Loucy (cell line): Measurements from ENCODE around the gene PXMP4.

Experiments
- CTCF ChIP-seq: fragments of 200-600 bp; sonication (generic); conservative IDR thresholded peaks from 2 replicates; pipeline ENCODE4 v1.5.1; 2014; ENCODE audit warnings: mild to moderate bottlenecking, antibody characterized with exemption, low read length
- EZH2phosphoT487 ChIP-seq: fragments of 200-600 bp; IDR thresholded peaks from 2 replicates; pipeline ENCODE4 v1.6.1; 2018; ENCODE audit warnings: antibody characterized with exemption, mild to moderate bottlenecking, moderate library complexity, borderline replicate concordance

GRCh38 chr20:33667676-33668465 is 52.2 kb downstream of the PXMP4 start:
- TF ChIP-seq CTCF = peak; percentile 74
- no peak for TF ChIP-seq EZH2phosphoT487
